OCI-LY3 (cell line): ENCODE results near the gene SLC13A5.

Experiments
- CTCF ChIP-seq: fragments of 200-600, 300-600 bp; sonication (generic); IDR thresholded peaks from 2 replicates; pipeline ENCODE4 v1.5.1; 2014; ENCODE audit warnings: antibody characterized with exemption, low read length, low read depth
- EZH2phosphoT487 ChIP-seq: fragments of 200-600 bp; shearing (Covaris generic); IDR thresholded peaks from 2 replicates; pipeline ENCODE4 v1.6.1; 2018; ENCODE audit warnings: antibody characterized with exemption, mixed run types, low read depth

GRCh38 chr17:6668727-6669425 is 44.3 kb downstream of the SLC13A5 start:
- no peak for TF ChIP-seq CTCF
- no peak for TF ChIP-seq EZH2phosphoT487
